ENCODE measurements around the gene LCMT2. TPM values are rescaled to one million over a fixed set of nuclear protein-coding genes. Genes with fewer than 3 reads are reported as not detected.
A peak's percentile ranks its signal among the peaks of the same experiment; 100 is the strongest.

The LCMT2 gene
- 6.4 TPM for total RNA-seq
- long read RNA-seq, full-length matches to known transcripts: 9 of 9 reads
- long read RNA-seq, partial matches to known transcripts: 0 of 9 reads
- long read RNA-seq, other reads (novel, unspliced or antisense): 0 of 9 reads

GRCh38 chr15:43329960-43330779, at the start of gene LCMT2:
Gene LCMT2, minus strand, starts transcription at chr15:43330573. Its CDS starts 84 bp downstream, at chr15:43330489.
- peak; percentile 96 for DNase-seq (ENCODE audit: low spot score)
- intact Hi-C loops (cut with DNase I): loop anchor here (5.0 kb wide), 1 partner anchor 42 kb away; the partner anchor contains the start of genes TUBGCP4 and ZSCAN29

GRCh38 chr15:43378601-43379000, 48.2 kb upstream of the LCMT2 start:
- intact Hi-C loops (cut with DNase I): no loop called here
- no peak for DNase-seq (ENCODE audit: low spot score)

GRCh38 chr15:43376017-43376705, 45.8 kb upstream of the LCMT2 start:
- intact Hi-C loops (cut with DNase I): no loop called here

GRCh38 chr15:43370975-43371974, 40.9 kb upstream of the LCMT2 start, which contains the start of the genes TUBGCP4 and ZSCAN29:
Gene TUBGCP4, plus strand, starts transcription at chr15:43371101. Its CDS starts 254 bp downstream, at chr15:43371355.
Gene ZSCAN29, minus strand, starts transcription at chr15:43371043. Its CDS starts 1,130 bp downstream, at chr15:43369913.
- intact Hi-C loops (cut with DNase I): loop anchor here (5.0 kb wide), 1 partner anchor 39 kb away; the partner anchor contains the start of gene LCMT2
- DNase-seq (ENCODE audit: low spot score): peak; percentile 93

More at GRCh38 chr15:43376017-43376705, 45.8 kb upstream of the LCMT2 start:
- DNase-seq (ENCODE audit: low spot score): no peak

GRCh38 chr15:43370310-43370974, 40.1 kb upstream of the LCMT2 start:
- intact Hi-C loops (cut with DNase I): loop anchor here (5.0 kb wide), 1 partner anchor 38 kb away; the partner anchor contains the start of gene LCMT2
- no peak for DNase-seq (ENCODE audit: low spot score)

GRCh38 chr15:43361313-43361903, 31.0 kb upstream of the LCMT2 start:
- DNase-seq (ENCODE audit: low spot score): no peak
- intact Hi-C loops (cut with DNase I): no loop called here

- intact Hi-C loops (cut with DNase I): no loop called here
- DNase-seq (ENCODE audit: low spot score): no peak
Observed at GRCh38 chr15:43360821-43361220, 30.4 kb upstream of the LCMT2 start.

- DNase-seq (ENCODE audit: low spot score): no peak
- intact Hi-C loops (cut with DNase I): no loop called here
Observed at GRCh38 chr15:43352693-43353382, 22.5 kb upstream of the LCMT2 start.

GRCh38 chr15:43347114-43347513, 16.7 kb upstream of the LCMT2 start:
- intact Hi-C loops (cut with DNase I): no loop called here
- DNase-seq (ENCODE audit: low spot score): no peak

GRCh38 chr15:43346305-43346704, 15.9 kb upstream of the LCMT2 start:
- intact Hi-C loops (cut with DNase I): no loop called here

GRCh38 chr15:43330780-43331087, 361 bp upstream of the LCMT2 start:
- intact Hi-C loops (cut with DNase I): loop anchor here (5.0 kb wide), 1 partner anchor 42 kb away; the partner anchor contains the start of genes TUBGCP4 and ZSCAN29
- DNase-seq (ENCODE audit: low spot score): no peak

More at GRCh38 chr15:43346305-43346704, 15.9 kb upstream of the LCMT2 start:
- DNase-seq (ENCODE audit: low spot score): no peak

GRCh38 chr15:43329217-43329959, 985 bp downstream of the LCMT2 start:
- DNase-seq (ENCODE audit: low spot score): no peak
- intact Hi-C loops (cut with DNase I): no loop called here

GRCh38 chr15:43325039-43325684, 5.2 kb downstream of the LCMT2 start:
- DNase-seq (ENCODE audit: low spot score): no peak
- intact Hi-C loops (cut with DNase I): no loop called here

GRCh38 chr15:43318990-43319771, 11.2 kb downstream of the LCMT2 start:
- intact Hi-C loops (cut with DNase I): no loop called here
- no peak for DNase-seq (ENCODE audit: low spot score)

GRCh38 chr15:43317566-43318184, 12.7 kb downstream of the LCMT2 start:
- no peak for DNase-seq (ENCODE audit: low spot score)
- intact Hi-C loops (cut with DNase I): no loop called here

All from cardiac septum (tissue), 1 donor.